ENCODE measurements around the gene TCEA3.

The TCEA3 gene

DNA sequence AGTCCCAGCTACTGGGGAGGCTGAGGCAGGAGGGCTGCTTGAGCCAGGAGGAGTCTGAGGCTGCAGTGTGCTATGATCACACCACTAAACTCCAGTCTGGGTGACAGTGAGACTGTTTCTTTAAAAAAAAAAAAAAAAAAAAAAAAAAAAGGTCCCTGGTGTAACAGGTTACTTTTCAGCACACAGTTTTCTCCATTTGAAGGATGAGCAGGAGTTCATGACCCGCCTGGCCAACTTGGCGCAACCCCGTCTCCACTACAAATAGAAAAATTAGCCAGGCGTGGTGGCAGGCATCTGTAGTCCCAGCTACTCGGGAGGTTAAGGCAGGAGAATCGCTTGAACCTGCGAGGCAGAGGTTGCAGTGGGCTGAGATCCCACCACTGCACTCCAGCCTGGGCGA lies 92.8 kb downstream of the TCEA3 start:
- no peak overlapping the region for H3K9ac ChIP-seq (ENCODE audit: low read length)
- peaks cover 89% of the 10 kb centered on the region for H3K79me2 ChIP-seq (ENCODE audit: low read length)
- no peaks in the 10 kb centered on the region for H3K9me2 ChIP-seq (replicated peaks; ENCODE audit: insufficient read depth, low read length)
- no peaks in the 10 kb centered on the region for H3F3A ChIP-seq (ENCODE audit: insufficient read depth, low read length)
- no peak overlapping the region for H3K4me3 ChIP-seq (ENCODE audit: low read length)
- no peak overlapping the region for H3K4me2 ChIP-seq (ENCODE audit: low read depth, low read length)
- DNase-seq = no peak
- H2AFZ ChIP-seq (ENCODE audit: low read length) = no peak overlapping the region
- H3K27me3 ChIP-seq (replicated peaks; ENCODE audit: insufficient read depth, low read length) = no peaks in the 10 kb centered on the region
- no peaks in the 10 kb centered on the region for H3K4me1 ChIP-seq (ENCODE audit: low read length)
- no peak overlapping the region for H3K27ac ChIP-seq (ENCODE audit: low read length)
- TF ChIP-seq EZH2phosphoT487 (IDR thresholded peaks at IDR 0.05; ENCODE audit: low read length) = no peak
- TF ChIP-seq EZH2 (optimal IDR thresholded peaks at IDR 0.05; ENCODE audit: low read depth, low read length) = no peak
- TF ChIP-seq, protein P1, sequence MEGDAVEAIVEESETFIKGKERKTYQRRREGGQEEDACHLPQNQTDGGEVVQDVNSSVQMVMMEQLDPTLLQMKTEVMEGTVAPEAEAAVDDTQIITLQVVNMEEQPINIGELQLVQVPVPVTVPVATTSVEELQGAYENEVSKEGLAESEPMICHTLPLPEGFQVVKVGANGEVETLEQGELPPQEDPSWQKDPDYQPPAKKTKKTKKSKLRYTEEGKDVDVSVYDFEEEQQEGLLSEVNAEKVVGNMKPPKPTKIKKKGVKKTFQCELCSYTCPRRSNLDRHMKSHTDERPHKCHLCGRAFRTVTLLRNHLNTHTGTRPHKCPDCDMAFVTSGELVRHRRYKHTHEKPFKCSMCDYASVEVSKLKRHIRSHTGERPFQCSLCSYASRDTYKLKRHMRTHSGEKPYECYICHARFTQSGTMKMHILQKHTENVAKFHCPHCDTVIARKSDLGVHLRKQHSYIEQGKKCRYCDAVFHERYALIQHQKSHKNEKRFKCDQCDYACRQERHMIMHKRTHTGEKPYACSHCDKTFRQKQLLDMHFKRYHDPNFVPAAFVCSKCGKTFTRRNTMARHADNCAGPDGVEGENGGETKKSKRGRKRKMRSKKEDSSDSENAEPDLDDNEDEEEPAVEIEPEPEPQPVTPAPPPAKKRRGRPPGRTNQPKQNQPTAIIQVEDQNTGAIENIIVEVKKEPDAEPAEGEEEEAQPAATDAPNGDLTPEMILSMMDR (IDR thresholded peaks at IDR 0.05; ENCODE audit: low read length) = no peak
- no peaks in the 10 kb centered on the region for H4K20me1 ChIP-seq (ENCODE audit: insufficient read depth, low read length)
- H3K36me3 ChIP-seq (replicated peaks; ENCODE audit: insufficient read depth, low read length) = peaks cover 19% of the 10 kb centered on the region
- H3K9me3 ChIP-seq (replicated peaks; ENCODE audit: insufficient read depth, low read length) = no peaks in the 10 kb centered on the region
